Neural cell (in vitro differentiated cells): ENCODE results near the gene PRKAB1. TPM values are rescaled to one million over a fixed set of nuclear protein-coding genes. Genes with fewer than 3 reads are reported as not detected.

Source experiments
- H2AFZ ChIP-seq: fragments of 200-600, 300-800 bp; sonication (generic), shearing (Covaris generic); 2 replicates; pipeline ENCODE4 v1.6.0; 2014; ENCODE audit warnings: low read depth, mild to moderate bottlenecking, antibody characterized with exemption, low read length, moderate library complexity
- H3F3A ChIP-seq: fragments of 200-600 bp; shearing (Covaris generic); 2 replicates; pipeline ENCODE4 v1.6.1; 2016; ENCODE audit warnings: mild to moderate bottlenecking, moderate library complexity, mixed read lengths, antibody characterized with exemption, low read length; ENCODE audit not compliant: insufficient read depth, poor library complexity, severe bottlenecking
- H3K27ac ChIP-seq: fragments of 200-600, 300-800 bp; sonication (generic), shearing (Covaris generic); 2 replicates; pipeline ENCODE4 v1.5.1; 2014; ENCODE audit warnings: mild to moderate bottlenecking, low read length, moderate library complexity
- H3K27me3 ChIP-seq: fragments of 300-800, 200-600 bp; sonication (generic), shearing (Covaris generic); 2 replicates; pipeline ENCODE4 v1.6.0; 2014; ENCODE audit warnings: mild to moderate bottlenecking, low read depth, low read length, moderate library complexity; ENCODE audit not compliant: insufficient read depth
- H3K36me3 ChIP-seq: fragments of 300-800, 200-600 bp; sonication (generic), shearing (Covaris generic); 2 replicates; pipeline ENCODE4 v1.5.1; 2014; ENCODE audit warnings: mild to moderate bottlenecking, antibody characterized with exemption, low read length, moderate library complexity; ENCODE audit not compliant: insufficient read depth
- H3K4me2 ChIP-seq: fragments of 300-800, 200-600 bp; sonication (generic), shearing (Covaris generic); 2 replicates; pipeline ENCODE4 v1.6.0; 2014; ENCODE audit warnings: mild to moderate bottlenecking, low read length
- H3K4me3 ChIP-seq: fragments of 300-800, 200-600 bp; sonication (generic), shearing (Covaris generic); 2 replicates; pipeline ENCODE4 v1.5.1; 2014; ENCODE audit warnings: mild to moderate bottlenecking, low read length, moderate library complexity
- H3K79me2 ChIP-seq: fragments of 200-600 bp; shearing (Covaris generic); replicated peaks from 2 replicates; pipeline ENCODE4 v1.6.0; 2014; ENCODE audit warnings: mild to moderate bottlenecking, low read length, moderate library complexity; ENCODE audit not compliant: insufficient read depth
- H3K9ac ChIP-seq: fragments of 300-800, 200-600 bp; sonication (generic), shearing (Covaris generic); 2 replicates; pipeline ENCODE4 v1.6.1; 2016; ENCODE audit warnings: mild to moderate bottlenecking, low read length, mixed read lengths
- H3K9me2 ChIP-seq: fragments of 200-600 bp; shearing (Covaris generic); 2 replicates; pipeline ENCODE4 v1.6.1; 2016; ENCODE audit warnings: mild to moderate bottlenecking, low read length, mixed read lengths; ENCODE audit not compliant: insufficient read depth
- H3K9me3 ChIP-seq: fragments of 200-600, 300-800 bp; sonication (generic), shearing (Covaris generic); 2 replicates; pipeline ENCODE4 v1.6.1; 2016; ENCODE audit warnings: mild to moderate bottlenecking, mixed run types, low read length, moderate library complexity, mixed read lengths
- H4K20me1 ChIP-seq: fragments of 200-600 bp; shearing (Covaris generic); 2 replicates; pipeline ENCODE4 v1.6.1; 2016; ENCODE audit warnings: mild to moderate bottlenecking, mixed run types; ENCODE audit not compliant: insufficient read depth
- EP300 ChIP-seq: fragments of 450-650 bp; conservative IDR thresholded peaks from 2 replicates; pipeline ENCODE4 v1.6.1; 2014; ENCODE audit warnings: antibody characterized with exemption, mild to moderate bottlenecking, moderate library complexity; ENCODE audit not compliant: poor library complexity, severe bottlenecking
- EZH2 ChIP-seq: fragments of 200-600, 300-800 bp; shearing (Covaris generic), sonication (generic); IDR thresholded peaks from 2 replicates; pipeline ENCODE4 v1.6.1; 2014; ENCODE audit warnings: antibody characterized with exemption, low read length, borderline replicate concordance, mild to moderate bottlenecking; ENCODE audit not compliant: insufficient read depth, poor library complexity, severe bottlenecking
- MXI1 ChIP-seq: fragments of 450-650 bp; conservative IDR thresholded peaks from 2 replicates; pipeline ENCODE4 v1.6.1; 2014; ENCODE audit warnings: antibody characterized with exemption, mild to moderate bottlenecking; ENCODE audit not compliant: poor library complexity, severe bottlenecking
- POLR2AphosphoS5 ChIP-seq: IDR thresholded peaks from 2 replicates; pipeline ENCODE4 v1.6.1; 2012
- RAD21 ChIP-seq: fragments of 450-650 bp; conservative IDR thresholded peaks from 2 replicates; pipeline ENCODE4 v1.6.1; 2014; ENCODE audit warnings: antibody characterized with exemption, mild to moderate bottlenecking, moderate library complexity
- SMC3 ChIP-seq: fragments of 450-650 bp; conservative IDR thresholded peaks from 2 replicates; pipeline ENCODE4 v1.6.1; 2014; ENCODE audit warnings: antibody characterized with exemption, mild to moderate bottlenecking, moderate library complexity; ENCODE audit not compliant: poor library complexity
- TAF1 ChIP-seq: IDR thresholded peaks from 2 replicates; pipeline ENCODE4 v1.6.1; 2012; ENCODE audit warnings: low read depth
- polyA plus RNA-seq: library from polyadenylated mRNA; depleted of rRNA; stranded (reverse); fragments of >200 nt; gene quantifications from 2 replicates; pipeline ENCODE4 v1.2.3, GENCODE V29; 2014
- TF ChIP-seq, protein P1 (sequence below): fragments of 450-650 bp; IDR thresholded peaks from 2 replicates; pipeline ENCODE4 v1.5.1; 2014; ENCODE audit warnings: antibody characterized with exemption, mild to moderate bottlenecking, moderate library complexity; ENCODE audit not compliant: poor library complexity, severe bottlenecking
- TF ChIP-seq, protein P2 (sequence below): IDR thresholded peaks from 2 replicates; pipeline ENCODE4 v1.6.1; 2012; ENCODE audit warnings: borderline replicate concordance

The PRKAB1 gene
- polyA plus RNA-seq, 1 donor from 2014 or later: 38.0 TPM

DNA sequence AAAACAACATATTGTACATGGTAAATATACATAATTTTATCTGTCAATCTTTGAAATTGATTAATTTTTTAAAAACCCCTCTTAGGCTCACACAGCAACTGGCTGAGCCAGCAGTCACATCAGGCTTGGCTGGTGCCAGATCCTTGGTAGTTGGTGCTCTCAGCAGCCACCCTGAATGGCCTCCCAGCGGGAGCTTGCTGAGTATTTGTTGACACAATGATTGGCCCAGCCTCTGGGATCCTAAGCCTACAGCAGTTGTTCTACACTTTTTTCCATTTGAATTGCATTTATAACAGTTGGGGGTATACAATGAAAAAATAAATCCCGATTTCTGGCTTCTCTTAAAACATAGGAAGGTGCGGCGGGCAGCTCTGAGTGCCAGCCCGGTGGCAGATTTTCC is 11.1 kb downstream of the PRKAB1 start:
- Histone ChIP-seq H3K9me3 (no peaks in the 10 kb centered on the region), H3K9ac (no peak overlapping the region), H3F3A (no peaks in the 10 kb centered on the region), H4K20me1 (no peaks in the 10 kb centered on the region), H2AFZ (no peak overlapping the region), H3K9me2 (no peaks in the 10 kb centered on the region), H3K79me2 (no peaks in the 10 kb centered on the region), H3K4me2 (no peak overlapping the region), H3K27ac (no peak overlapping the region), H3K36me3 (peaks cover 13% of the 10 kb centered on the region), H3K4me3 (no peak overlapping the region), H3K27me3 (no peaks in the 10 kb centered on the region)
- TF ChIP-seq EZH2: no peak
- TF ChIP-seq MXI1: no peak
- TF ChIP-seq, protein P1, sequence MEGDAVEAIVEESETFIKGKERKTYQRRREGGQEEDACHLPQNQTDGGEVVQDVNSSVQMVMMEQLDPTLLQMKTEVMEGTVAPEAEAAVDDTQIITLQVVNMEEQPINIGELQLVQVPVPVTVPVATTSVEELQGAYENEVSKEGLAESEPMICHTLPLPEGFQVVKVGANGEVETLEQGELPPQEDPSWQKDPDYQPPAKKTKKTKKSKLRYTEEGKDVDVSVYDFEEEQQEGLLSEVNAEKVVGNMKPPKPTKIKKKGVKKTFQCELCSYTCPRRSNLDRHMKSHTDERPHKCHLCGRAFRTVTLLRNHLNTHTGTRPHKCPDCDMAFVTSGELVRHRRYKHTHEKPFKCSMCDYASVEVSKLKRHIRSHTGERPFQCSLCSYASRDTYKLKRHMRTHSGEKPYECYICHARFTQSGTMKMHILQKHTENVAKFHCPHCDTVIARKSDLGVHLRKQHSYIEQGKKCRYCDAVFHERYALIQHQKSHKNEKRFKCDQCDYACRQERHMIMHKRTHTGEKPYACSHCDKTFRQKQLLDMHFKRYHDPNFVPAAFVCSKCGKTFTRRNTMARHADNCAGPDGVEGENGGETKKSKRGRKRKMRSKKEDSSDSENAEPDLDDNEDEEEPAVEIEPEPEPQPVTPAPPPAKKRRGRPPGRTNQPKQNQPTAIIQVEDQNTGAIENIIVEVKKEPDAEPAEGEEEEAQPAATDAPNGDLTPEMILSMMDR: no peak
- no peak for TF ChIP-seq RAD21
- no peak for TF ChIP-seq SMC3
- TF ChIP-seq EP300: no peak
- TF ChIP-seq TAF1: no peak
- TF ChIP-seq POLR2AphosphoS5: no peak
- TF ChIP-seq, protein P2, sequence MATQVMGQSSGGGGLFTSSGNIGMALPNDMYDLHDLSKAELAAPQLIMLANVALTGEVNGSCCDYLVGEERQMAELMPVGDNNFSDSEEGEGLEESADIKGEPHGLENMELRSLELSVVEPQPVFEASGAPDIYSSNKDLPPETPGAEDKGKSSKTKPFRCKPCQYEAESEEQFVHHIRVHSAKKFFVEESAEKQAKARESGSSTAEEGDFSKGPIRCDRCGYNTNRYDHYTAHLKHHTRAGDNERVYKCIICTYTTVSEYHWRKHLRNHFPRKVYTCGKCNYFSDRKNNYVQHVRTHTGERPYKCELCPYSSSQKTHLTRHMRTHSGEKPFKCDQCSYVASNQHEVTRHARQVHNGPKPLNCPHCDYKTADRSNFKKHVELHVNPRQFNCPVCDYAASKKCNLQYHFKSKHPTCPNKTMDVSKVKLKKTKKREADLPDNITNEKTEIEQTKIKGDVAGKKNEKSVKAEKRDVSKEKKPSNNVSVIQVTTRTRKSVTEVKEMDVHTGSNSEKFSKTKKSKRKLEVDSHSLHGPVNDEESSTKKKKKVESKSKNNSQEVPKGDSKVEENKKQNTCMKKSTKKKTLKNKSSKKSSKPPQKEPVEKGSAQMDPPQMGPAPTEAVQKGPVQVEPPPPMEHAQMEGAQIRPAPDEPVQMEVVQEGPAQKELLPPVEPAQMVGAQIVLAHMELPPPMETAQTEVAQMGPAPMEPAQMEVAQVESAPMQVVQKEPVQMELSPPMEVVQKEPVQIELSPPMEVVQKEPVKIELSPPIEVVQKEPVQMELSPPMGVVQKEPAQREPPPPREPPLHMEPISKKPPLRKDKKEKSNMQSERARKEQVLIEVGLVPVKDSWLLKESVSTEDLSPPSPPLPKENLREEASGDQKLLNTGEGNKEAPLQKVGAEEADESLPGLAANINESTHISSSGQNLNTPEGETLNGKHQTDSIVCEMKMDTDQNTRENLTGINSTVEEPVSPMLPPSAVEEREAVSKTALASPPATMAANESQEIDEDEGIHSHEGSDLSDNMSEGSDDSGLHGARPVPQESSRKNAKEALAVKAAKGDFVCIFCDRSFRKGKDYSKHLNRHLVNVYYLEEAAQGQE: no peak

DNA sequence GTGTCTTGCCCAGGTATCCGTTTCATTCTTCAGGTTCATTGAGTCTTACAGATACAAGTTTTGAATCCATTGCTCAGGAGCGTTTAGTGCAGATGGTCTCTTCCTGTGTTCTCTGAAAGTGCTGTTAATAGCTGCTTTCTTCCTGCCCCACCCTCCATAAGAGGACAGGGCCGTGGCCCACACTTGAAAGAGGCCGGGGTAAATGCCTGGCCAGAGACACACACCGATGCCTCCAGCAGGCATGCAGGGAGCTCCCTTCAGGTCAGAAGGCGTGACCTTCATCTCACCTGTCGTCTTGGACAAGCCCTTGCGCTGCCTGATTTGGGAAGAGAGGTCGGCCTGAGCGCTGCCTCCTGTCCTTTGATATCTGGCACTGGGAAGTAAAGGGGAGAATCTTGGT is 11.6 kb downstream of the PRKAB1 start:
- Histone ChIP-seq H3K79me2 (no peaks in the 10 kb centered on the region), H3K4me2 (no peak overlapping the region), H3K9me2 (no peaks in the 10 kb centered on the region), H3F3A (no peaks in the 10 kb centered on the region), H3K9me3 (no peaks in the 10 kb centered on the region), H3K36me3 (peaks cover 13% of the 10 kb centered on the region), H2AFZ (no peak overlapping the region), H3K9ac (no peak overlapping the region), H4K20me1 (no peaks in the 10 kb centered on the region), H3K4me3 (no peak overlapping the region), H3K27ac (no peak overlapping the region), H3K27me3 (no peaks in the 10 kb centered on the region)
- TF ChIP-seq TAF1 (no peak), EZH2 (no peak), RAD21 (no peak), MXI1 (no peak), POLR2AphosphoS5 (no peak), EP300 (no peak), SMC3 (no peak)
- TF ChIP-seq, protein P2: no peak
- TF ChIP-seq, protein P1: no peak
